ENCODE measurements around the gene SGIP1. TPM values are rescaled to one million over a fixed set of nuclear protein-coding genes. Genes with fewer than 3 reads are reported as not detected.

Gene SGIP1
- total RNA-seq, 1 experiment from 2014 or later, result not detected

GRCh38 chr1:66699213-66699612 is 165.3 kb downstream of the SGIP1 start:
- Histone ChIP-seq H3K4me1 (ENCODE audit: insufficient read depth, low read length) (no peaks in the 10 kb centered on the region), H3K9me2 (replicated peaks; ENCODE audit: low read length) (no peaks in the 10 kb centered on the region), H3K4me3 (ENCODE audit: low read length) (no peak overlapping the region), H4K20me1 (ENCODE audit: low read length) (no peaks in the 10 kb centered on the region), H2AFZ (ENCODE audit: low read length) (no peak overlapping the region), H3K79me2 (ENCODE audit: low read length) (no peaks in the 10 kb centered on the region), H3F3A (ENCODE audit: low read length, unreplicated experiment) (no peaks in the 10 kb centered on the region), H3K4me2 (ENCODE audit: low read length) (no peak overlapping the region), H3K27ac (ENCODE audit: low read length) (no peak overlapping the region), H3K27me3 (ENCODE audit: low read length) (peaks cover 72% of the 10 kb centered on the region), H3K9ac (ENCODE audit: low read length) (no peak overlapping the region), H3K9me3 (ENCODE audit: low read length) (no peaks in the 10 kb centered on the region), H3K36me3 (ENCODE audit: low read depth, low read length) (no peaks in the 10 kb centered on the region)
- TF ChIP-seq EZH2phosphoT487 (IDR thresholded peaks at IDR 0.05; ENCODE audit: borderline replicate concordance, low read length) (no peak), EZH2 (IDR thresholded peaks at IDR 0.05; ENCODE audit: low read length, unreplicated experiment) (no peak)
- TF ChIP-seq, protein P1, sequence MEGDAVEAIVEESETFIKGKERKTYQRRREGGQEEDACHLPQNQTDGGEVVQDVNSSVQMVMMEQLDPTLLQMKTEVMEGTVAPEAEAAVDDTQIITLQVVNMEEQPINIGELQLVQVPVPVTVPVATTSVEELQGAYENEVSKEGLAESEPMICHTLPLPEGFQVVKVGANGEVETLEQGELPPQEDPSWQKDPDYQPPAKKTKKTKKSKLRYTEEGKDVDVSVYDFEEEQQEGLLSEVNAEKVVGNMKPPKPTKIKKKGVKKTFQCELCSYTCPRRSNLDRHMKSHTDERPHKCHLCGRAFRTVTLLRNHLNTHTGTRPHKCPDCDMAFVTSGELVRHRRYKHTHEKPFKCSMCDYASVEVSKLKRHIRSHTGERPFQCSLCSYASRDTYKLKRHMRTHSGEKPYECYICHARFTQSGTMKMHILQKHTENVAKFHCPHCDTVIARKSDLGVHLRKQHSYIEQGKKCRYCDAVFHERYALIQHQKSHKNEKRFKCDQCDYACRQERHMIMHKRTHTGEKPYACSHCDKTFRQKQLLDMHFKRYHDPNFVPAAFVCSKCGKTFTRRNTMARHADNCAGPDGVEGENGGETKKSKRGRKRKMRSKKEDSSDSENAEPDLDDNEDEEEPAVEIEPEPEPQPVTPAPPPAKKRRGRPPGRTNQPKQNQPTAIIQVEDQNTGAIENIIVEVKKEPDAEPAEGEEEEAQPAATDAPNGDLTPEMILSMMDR (conservative IDR thresholded peaks at IDR 0.05; ENCODE audit: low read depth, low read length), result no peak
- intact Hi-C loops (cut with micrococcal nuclease), result no loop called here
- no TSS peak for BruUV-seq (replicated peaks)
- POLR2A ChIA-PET (ENCODE audit: unreplicated experiment), result no interaction called here
- ATAC-seq, result no peak
- no peak for DNase-seq
- CTCF ChIA-PET, result no interaction called here

GRCh38 chr1:66704177-66704875 is 170.4 kb downstream of the SGIP1 start:
- TF ChIP-seq, protein P1 (conservative IDR thresholded peaks at IDR 0.05; ENCODE audit: low read depth, low read length), result no peak
- no peak for TF ChIP-seq EZH2phosphoT487 (IDR thresholded peaks at IDR 0.05; ENCODE audit: borderline replicate concordance, low read length)
- no peak for TF ChIP-seq EZH2 (IDR thresholded peaks at IDR 0.05; ENCODE audit: low read length, unreplicated experiment)

DNA sequence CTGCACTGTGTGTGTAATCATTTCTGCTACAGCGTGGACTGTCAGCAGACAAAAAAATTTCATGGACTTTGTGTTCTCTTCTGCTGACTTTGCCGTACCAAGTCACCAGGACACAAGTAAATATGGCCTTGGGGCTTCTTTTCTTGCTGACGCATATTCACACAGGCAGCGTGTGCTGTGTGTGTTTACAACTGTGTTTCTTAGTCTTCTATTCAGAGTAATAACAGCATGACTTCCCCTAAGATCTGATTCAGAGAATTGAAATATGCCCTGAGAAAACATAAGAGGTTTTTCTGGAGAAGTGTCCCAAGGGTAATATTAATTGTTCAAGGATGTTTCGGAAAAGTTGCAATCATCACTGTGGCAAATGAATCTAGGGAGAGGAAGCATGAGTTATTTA is 171.2 kb downstream of the SGIP1 start:
- no peaks in the 10 kb centered on the region for H3K36me3 ChIP-seq (ENCODE audit: low read depth, low read length)
- no peaks in the 10 kb centered on the region for H3K9me2 ChIP-seq (replicated peaks; ENCODE audit: low read length)
- no peak overlapping the region for H3K4me2 ChIP-seq (ENCODE audit: low read length)
- no peaks in the 10 kb centered on the region for H3F3A ChIP-seq (ENCODE audit: low read length, unreplicated experiment)
- no peak for ATAC-seq
- intact Hi-C loops (cut with micrococcal nuclease), result no loop called here
- ChIA-PET POLR2A (ENCODE audit: unreplicated experiment) (no interaction called here), CTCF (no interaction called here)
- no peaks in the 10 kb centered on the region for H3K9me3 ChIP-seq (ENCODE audit: low read length)
- H3K27ac ChIP-seq (ENCODE audit: low read length), result no peak overlapping the region
- TF ChIP-seq EZH2phosphoT487 (IDR thresholded peaks at IDR 0.05; ENCODE audit: borderline replicate concordance, low read length), result no peak
- no peak for TF ChIP-seq EZH2 (IDR thresholded peaks at IDR 0.05; ENCODE audit: low read length, unreplicated experiment)
- TF ChIP-seq, protein P1 (conservative IDR thresholded peaks at IDR 0.05; ENCODE audit: low read depth, low read length), result no peak
- H3K9ac ChIP-seq (ENCODE audit: low read length), result no peak overlapping the region
- H3K27me3 ChIP-seq (ENCODE audit: low read length), result peaks cover 62% of the 10 kb centered on the region
- no peak overlapping the region for H2AFZ ChIP-seq (ENCODE audit: low read length)
- no peak overlapping the region for H3K4me3 ChIP-seq (ENCODE audit: low read length)
- no peaks in the 10 kb centered on the region for H3K79me2 ChIP-seq (ENCODE audit: low read length)
- no TSS peak for BruUV-seq (replicated peaks)
- DNase-seq, result no peak
- no peaks in the 10 kb centered on the region for H3K4me1 ChIP-seq (ENCODE audit: insufficient read depth, low read length)
- no peaks in the 10 kb centered on the region for H4K20me1 ChIP-seq (ENCODE audit: low read length)

More at GRCh38 chr1:66704177-66704875, 170.4 kb downstream of the SGIP1 start:
- DNase-seq (no peak), ATAC-seq (no peak)
- H3K9me2 ChIP-seq (replicated peaks; ENCODE audit: low read length), result no peaks in the 10 kb centered on the region
- no peaks in the 10 kb centered on the region for H3K36me3 ChIP-seq (ENCODE audit: low read depth, low read length)
- peaks cover 61% of the 10 kb centered on the region for H3K27me3 ChIP-seq (ENCODE audit: low read length)
- H3K4me1 ChIP-seq (ENCODE audit: insufficient read depth, low read length), result no peaks in the 10 kb centered on the region
- H3K4me2 ChIP-seq (ENCODE audit: low read length), result no peak overlapping the region
- no peaks in the 10 kb centered on the region for H3K9me3 ChIP-seq (ENCODE audit: low read length)
- H3K27ac ChIP-seq (ENCODE audit: low read length), result no peak overlapping the region
- no TSS peak for BruUV-seq (replicated peaks)
- ChIA-PET POLR2A (ENCODE audit: unreplicated experiment) (no interaction called here), CTCF (no interaction called here)
- H2AFZ ChIP-seq (ENCODE audit: low read length), result no peak overlapping the region
- no peaks in the 10 kb centered on the region for H3F3A ChIP-seq (ENCODE audit: low read length, unreplicated experiment)
- no peaks in the 10 kb centered on the region for H3K79me2 ChIP-seq (ENCODE audit: low read length)
- H3K4me3 ChIP-seq (ENCODE audit: low read length), result no peak overlapping the region
- intact Hi-C loops (cut with micrococcal nuclease), result no loop called here
- H3K9ac ChIP-seq (ENCODE audit: low read length), result no peak overlapping the region
- H4K20me1 ChIP-seq (ENCODE audit: low read length), result no peaks in the 10 kb centered on the region

Measured in PC-3 (cell line).